H1 (cell line): ENCODE results near the gene DGKD. TPM values are rescaled to one million over a fixed set of nuclear protein-coding genes. Genes with fewer than 3 reads are reported as not detected.

Source experiments
- CBX8 ChIP-seq: fragments of 300-800, 300-1000 bp; sonication (generic); IDR thresholded peaks from 2 replicates; pipeline ENCODE4 v1.7.1; 2016; ENCODE audit warnings: low read depth, low read length, borderline replicate concordance
- GTF2F1 ChIP-seq: IDR thresholded peaks from 2 replicates; pipeline ENCODE4 v1.6.1; 2012; ENCODE audit warnings: low read depth, low read length, improper control_type of control experiment, borderline replicate concordance
- KDM4A ChIP-seq: IDR thresholded peaks from one replicate; pipeline ENCODE4 v1.7.1; 2012; ENCODE audit warnings: low read depth, mild to moderate bottlenecking, moderate library complexity, low read length, inconsistent platforms; ENCODE audit not compliant: severe bottlenecking
- PHF8 ChIP-seq: fragments of 200-600 bp; sonication (generic); conservative IDR thresholded peaks from 2 replicates; pipeline ENCODE4 v1.7.1; 2012; ENCODE audit warnings: low read depth, mild to moderate bottlenecking, inconsistent platforms, low read length, moderate library complexity
- RFX5 ChIP-seq: IDR thresholded peaks from 2 replicates; pipeline ENCODE4 v1.6.1; 2011; ENCODE audit warnings: low read depth, low read length, improper control_type of control experiment, borderline replicate concordance
- SAP30 ChIP-seq: fragments of 300-600 bp; sonication (generic); IDR thresholded peaks from 2 replicates; pipeline ENCODE4 v1.7.1; 2012; ENCODE audit warnings: low read length, moderate library complexity, mild to moderate bottlenecking, inconsistent platforms; ENCODE audit not compliant: insufficient read depth, insufficient replicate concordance
- SRF ChIP-seq: IDR thresholded peaks from 2 replicates; pipeline ENCODE4 v1.6.1; 2011; ENCODE audit warnings: mild to moderate bottlenecking, low read depth, low read length, moderate library complexity
- polyA plus RNA-seq, 7 experiments: library from polyadenylated mRNA; depleted of rRNA in 3 of 7; stranded (reverse) in 5 of 7; unstranded in 2 of 7; fragments of >200 nt in 5 of 7; fragments of 200-250 nt in 2 of 7; gene quantifications; 1 replicate in 5 of 7; 2 replicates in 1 of 7; 4 replicates in 1 of 7; pipeline versions ENCODE4 v1.2.1 to v1.2.3, GENCODE V29; 2011 to 2013; ENCODE audit warnings: missing spikeins in 2 of 7, mixed read lengths in 2 of 7
- total RNA-seq: library from RNA; stranded (reverse); fragmentation: NEBNext Ultra II Directional; extraction: Animal tissue kit (Norgen Biotek cat#: 25700); gene quantifications from 2 replicates; pipeline ENCODE4 v1.2.1, GENCODE V29; 2021
- TF ChIP-seq, protein P1 (sequence below): fragments of 300-600 bp; sonication (generic); IDR thresholded peaks from 2 replicates; pipeline ENCODE4 v1.7.1; 2012; ENCODE audit warnings: low read length, moderate library complexity, mild to moderate bottlenecking, inconsistent platforms; ENCODE audit not compliant: insufficient replicate concordance

Gene DGKD
- total and polyA plus RNA-seq, 2 of the 8 experiments (the other 6 are each of a cell fraction or from before 2014, with no cell fraction given): 7.7 to 30.9 TPM

- TF ChIP-seq RFX5 (no peak), CBX8 (no peak), PHF8 (no peak), KDM4A (no peak), SAP30 (no peak), GTF2F1 (no peak), SRF (no peak)
- TF ChIP-seq, protein P1, sequence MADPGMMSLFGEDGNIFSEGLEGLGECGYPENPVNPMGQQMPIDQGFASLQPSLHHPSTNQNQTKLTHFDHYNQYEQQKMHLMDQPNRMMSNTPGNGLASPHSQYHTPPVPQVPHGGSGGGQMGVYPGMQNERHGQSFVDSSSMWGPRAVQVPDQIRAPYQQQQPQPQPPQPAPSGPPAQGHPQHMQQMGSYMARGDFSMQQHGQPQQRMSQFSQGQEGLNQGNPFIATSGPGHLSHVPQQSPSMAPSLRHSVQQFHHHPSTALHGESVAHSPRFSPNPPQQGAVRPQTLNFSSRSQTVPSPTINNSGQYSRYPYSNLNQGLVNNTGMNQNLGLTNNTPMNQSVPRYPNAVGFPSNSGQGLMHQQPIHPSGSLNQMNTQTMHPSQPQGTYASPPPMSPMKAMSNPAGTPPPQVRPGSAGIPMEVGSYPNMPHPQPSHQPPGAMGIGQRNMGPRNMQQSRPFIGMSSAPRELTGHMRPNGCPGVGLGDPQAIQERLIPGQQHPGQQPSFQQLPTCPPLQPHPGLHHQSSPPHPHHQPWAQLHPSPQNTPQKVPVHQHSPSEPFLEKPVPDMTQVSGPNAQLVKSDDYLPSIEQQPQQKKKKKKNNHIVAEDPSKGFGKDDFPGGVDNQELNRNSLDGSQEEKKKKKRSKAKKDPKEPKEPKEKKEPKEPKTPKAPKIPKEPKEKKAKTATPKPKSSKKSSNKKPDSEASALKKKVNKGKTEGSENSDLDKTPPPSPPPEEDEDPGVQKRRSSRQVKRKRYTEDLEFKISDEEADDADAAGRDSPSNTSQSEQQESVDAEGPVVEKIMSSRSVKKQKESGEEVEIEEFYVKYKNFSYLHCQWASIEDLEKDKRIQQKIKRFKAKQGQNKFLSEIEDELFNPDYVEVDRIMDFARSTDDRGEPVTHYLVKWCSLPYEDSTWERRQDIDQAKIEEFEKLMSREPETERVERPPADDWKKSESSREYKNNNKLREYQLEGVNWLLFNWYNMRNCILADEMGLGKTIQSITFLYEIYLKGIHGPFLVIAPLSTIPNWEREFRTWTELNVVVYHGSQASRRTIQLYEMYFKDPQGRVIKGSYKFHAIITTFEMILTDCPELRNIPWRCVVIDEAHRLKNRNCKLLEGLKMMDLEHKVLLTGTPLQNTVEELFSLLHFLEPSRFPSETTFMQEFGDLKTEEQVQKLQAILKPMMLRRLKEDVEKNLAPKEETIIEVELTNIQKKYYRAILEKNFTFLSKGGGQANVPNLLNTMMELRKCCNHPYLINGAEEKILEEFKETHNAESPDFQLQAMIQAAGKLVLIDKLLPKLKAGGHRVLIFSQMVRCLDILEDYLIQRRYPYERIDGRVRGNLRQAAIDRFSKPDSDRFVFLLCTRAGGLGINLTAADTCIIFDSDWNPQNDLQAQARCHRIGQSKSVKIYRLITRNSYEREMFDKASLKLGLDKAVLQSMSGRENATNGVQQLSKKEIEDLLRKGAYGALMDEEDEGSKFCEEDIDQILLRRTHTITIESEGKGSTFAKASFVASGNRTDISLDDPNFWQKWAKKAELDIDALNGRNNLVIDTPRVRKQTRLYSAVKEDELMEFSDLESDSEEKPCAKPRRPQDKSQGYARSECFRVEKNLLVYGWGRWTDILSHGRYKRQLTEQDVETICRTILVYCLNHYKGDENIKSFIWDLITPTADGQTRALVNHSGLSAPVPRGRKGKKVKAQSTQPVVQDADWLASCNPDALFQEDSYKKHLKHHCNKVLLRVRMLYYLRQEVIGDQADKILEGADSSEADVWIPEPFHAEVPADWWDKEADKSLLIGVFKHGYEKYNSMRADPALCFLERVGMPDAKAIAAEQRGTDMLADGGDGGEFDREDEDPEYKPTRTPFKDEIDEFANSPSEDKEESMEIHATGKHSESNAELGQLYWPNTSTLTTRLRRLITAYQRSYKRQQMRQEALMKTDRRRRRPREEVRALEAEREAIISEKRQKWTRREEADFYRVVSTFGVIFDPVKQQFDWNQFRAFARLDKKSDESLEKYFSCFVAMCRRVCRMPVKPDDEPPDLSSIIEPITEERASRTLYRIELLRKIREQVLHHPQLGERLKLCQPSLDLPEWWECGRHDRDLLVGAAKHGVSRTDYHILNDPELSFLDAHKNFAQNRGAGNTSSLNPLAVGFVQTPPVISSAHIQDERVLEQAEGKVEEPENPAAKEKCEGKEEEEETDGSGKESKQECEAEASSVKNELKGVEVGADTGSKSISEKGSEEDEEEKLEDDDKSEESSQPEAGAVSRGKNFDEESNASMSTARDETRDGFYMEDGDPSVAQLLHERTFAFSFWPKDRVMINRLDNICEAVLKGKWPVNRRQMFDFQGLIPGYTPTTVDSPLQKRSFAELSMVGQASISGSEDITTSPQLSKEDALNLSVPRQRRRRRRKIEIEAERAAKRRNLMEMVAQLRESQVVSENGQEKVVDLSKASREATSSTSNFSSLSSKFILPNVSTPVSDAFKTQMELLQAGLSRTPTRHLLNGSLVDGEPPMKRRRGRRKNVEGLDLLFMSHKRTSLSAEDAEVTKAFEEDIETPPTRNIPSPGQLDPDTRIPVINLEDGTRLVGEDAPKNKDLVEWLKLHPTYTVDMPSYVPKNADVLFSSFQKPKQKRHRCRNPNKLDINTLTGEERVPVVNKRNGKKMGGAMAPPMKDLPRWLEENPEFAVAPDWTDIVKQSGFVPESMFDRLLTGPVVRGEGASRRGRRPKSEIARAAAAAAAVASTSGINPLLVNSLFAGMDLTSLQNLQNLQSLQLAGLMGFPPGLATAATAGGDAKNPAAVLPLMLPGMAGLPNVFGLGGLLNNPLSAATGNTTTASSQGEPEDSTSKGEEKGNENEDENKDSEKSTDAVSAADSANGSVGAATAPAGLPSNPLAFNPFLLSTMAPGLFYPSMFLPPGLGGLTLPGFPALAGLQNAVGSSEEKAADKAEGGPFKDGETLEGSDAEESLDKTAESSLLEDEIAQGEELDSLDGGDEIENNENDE: no peak
These were observed 90.2 kb downstream of the DGKD start (continued) for GRCh38 chr2:233444501-233444900.
